ENCODE data around the gene NDST4.

NDST4 gene
- total RNA-seq = 0 reads per million in 3 experiments

- no peak for DNase-seq
These were observed at the start of gene NDST4 for GRCh38 chr4:115113506-115114106. Gene NDST4, minus strand, starts transcription at chr4:115113620. Its CDS starts 36,584 bp downstream, at chr4:115077036.

- no peak for DNase-seq
These were observed 45.7 kb upstream of the NDST4 start for GRCh38 chr4:115159141-115159540.

- DNase-seq = no peak
These were observed 44.9 kb upstream of the NDST4 start for GRCh38 chr4:115158296-115158695.

GRCh38 chr4:115154826-115155225 lies 41.4 kb upstream of the NDST4 start:
- no peak for DNase-seq

- no peak for DNase-seq
These were observed 39.5 kb upstream of the NDST4 start for GRCh38 chr4:115152965-115153364.

GRCh38 chr4:115152081-115152480 lies 38.7 kb upstream of the NDST4 start:
- no peak for DNase-seq

- no peak for DNase-seq
These were observed 35.7 kb upstream of the NDST4 start for GRCh38 chr4:115149106-115149505.

- no peak for DNase-seq
These were observed 32.2 kb upstream of the NDST4 start for GRCh38 chr4:115145393-115146160.

- no peak for DNase-seq
These were observed 14.6 kb upstream of the NDST4 start for GRCh38 chr4:115128037-115128436.

- no peak for DNase-seq
These were observed 13.1 kb upstream of the NDST4 start for GRCh38 chr4:115126491-115126890.

- no peak for DNase-seq
These were observed 8.1 kb upstream of the NDST4 start for GRCh38 chr4:115121351-115122043.

GRCh38 chr4:115119804-115120352 lies 6.5 kb upstream of the NDST4 start:
- no peak for DNase-seq

- no peak for DNase-seq
These were observed 4.2 kb upstream of the NDST4 start for GRCh38 chr4:115117651-115118050.

- DNase-seq = no peak
These were observed 2.9 kb downstream of the NDST4 start for GRCh38 chr4:115110191-115111181.

- no peak for DNase-seq
These were observed 4.6 kb downstream of the NDST4 start for GRCh38 chr4:115108850-115109249.

- DNase-seq = no peak
These were observed 6.0 kb downstream of the NDST4 start for GRCh38 chr4:115107411-115107810.

- no peak for DNase-seq
These were observed 11.7 kb downstream of the NDST4 start for GRCh38 chr4:115101675-115102074.

- DNase-seq = peak; percentile 2
These were observed 22.8 kb downstream of the NDST4 start for GRCh38 chr4:115090483-115091075.

- no peak for DNase-seq
These were observed 30.8 kb downstream of the NDST4 start for GRCh38 chr4:115082633-115083032.

GRCh38 chr4:115076691-115077090 lies 36.7 kb downstream of the NDST4 start:
- DNase-seq = no peak

GRCh38 chr4:115058533-115058932 lies 54.9 kb downstream of the NDST4 start:
- no peak for DNase-seq

- no peak for DNase-seq
These were observed 58.6 kb downstream of the NDST4 start for GRCh38 chr4:115054836-115055235.

All from central memory CD4-positive, alpha-beta T cell (primary cell).